ENCODE data around the gene CBX1.

Gene CBX1

GRCh38 chr17:48025040-48025903 lies 76.0 kb downstream of the CBX1 start:
- H3K36me3 ChIP-seq = no peaks in the 10 kb centered on the region
- TF ChIP-seq, protein P1, sequence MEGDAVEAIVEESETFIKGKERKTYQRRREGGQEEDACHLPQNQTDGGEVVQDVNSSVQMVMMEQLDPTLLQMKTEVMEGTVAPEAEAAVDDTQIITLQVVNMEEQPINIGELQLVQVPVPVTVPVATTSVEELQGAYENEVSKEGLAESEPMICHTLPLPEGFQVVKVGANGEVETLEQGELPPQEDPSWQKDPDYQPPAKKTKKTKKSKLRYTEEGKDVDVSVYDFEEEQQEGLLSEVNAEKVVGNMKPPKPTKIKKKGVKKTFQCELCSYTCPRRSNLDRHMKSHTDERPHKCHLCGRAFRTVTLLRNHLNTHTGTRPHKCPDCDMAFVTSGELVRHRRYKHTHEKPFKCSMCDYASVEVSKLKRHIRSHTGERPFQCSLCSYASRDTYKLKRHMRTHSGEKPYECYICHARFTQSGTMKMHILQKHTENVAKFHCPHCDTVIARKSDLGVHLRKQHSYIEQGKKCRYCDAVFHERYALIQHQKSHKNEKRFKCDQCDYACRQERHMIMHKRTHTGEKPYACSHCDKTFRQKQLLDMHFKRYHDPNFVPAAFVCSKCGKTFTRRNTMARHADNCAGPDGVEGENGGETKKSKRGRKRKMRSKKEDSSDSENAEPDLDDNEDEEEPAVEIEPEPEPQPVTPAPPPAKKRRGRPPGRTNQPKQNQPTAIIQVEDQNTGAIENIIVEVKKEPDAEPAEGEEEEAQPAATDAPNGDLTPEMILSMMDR (IDR thresholded peaks at IDR 0.05) = peak; percentile 100
- peaks cover 77% of the 10 kb centered on the region for H3K27me3 ChIP-seq
- H3K4me3 ChIP-seq (ENCODE audit: low read depth in 1 of 2, low read length in 1 of 2) = peak overlapping the region; percentile 65 to 74
- H3K9me3 ChIP-seq = no peaks in the 10 kb centered on the region
- peaks cover 43 to 55% of the 10 kb centered on the region in 2 experiments for H3K4me1 ChIP-seq (ENCODE audit: control insufficient read depth in 1 of 2, insufficient read depth in 1 of 2, low read depth in 1 of 2, low read length in 1 of 2)
- H3K27ac ChIP-seq = peak overlapping the region; percentile 40

DNA sequence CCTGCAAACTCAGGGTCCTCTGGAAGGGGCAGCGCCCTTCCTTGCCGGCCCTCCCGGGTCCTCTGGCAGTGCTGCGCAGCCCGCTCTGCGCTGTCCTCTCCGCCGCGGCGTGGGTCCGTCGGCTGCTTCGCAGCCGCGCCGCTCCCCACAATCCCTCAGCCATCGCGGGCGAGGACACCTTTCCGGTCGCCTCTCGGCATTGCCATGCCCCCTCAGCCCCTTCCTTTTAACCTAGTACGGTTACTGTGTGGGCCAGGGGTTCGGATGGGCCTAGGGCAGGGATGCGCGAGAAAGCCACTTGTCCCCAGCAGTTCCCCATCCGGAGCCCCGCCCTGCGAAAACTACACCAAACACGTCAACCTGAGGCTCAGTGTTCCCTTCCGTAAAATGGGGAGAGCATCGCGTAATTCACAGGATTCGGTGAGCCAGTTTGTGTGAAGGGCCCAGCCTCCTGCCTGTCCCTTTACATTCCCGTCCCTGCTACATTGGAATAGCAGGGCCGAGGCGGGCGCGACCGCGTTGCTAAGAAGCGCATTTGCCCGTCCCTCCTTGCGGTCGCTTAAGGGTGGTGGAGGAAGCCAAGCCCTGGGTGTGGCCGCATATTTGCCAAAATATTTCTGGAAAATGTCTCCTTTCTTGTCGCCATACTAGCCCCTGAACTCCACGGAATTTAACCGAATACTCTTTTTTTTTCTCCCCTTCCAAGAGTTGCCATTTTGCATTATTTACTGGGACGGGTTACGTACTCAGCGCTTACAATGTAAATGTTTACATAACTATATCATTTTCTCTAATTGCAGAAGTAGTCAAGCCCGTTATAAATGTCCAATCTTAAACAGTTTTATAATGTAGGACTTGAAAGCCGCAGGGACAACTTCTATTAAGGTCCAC lies 76.9 kb downstream of the CBX1 start:
- Histone ChIP-seq H3K4me1 (ENCODE audit: control insufficient read depth in 1 of 2, insufficient read depth in 1 of 2, low read depth in 1 of 2, low read length in 1 of 2) (peaks cover 43 to 55% of the 10 kb centered on the region in 2 experiments), H3K27ac (peak overlapping the region; percentile 40), H3K9me3 (no peaks in the 10 kb centered on the region), H3K36me3 (no peaks in the 10 kb centered on the region), H3K27me3 (peaks cover 75% of the 10 kb centered on the region), H3K4me3 (ENCODE audit: low read depth in 1 of 2, low read length in 1 of 2) (peak overlapping the region; percentile 65 to 74)
- TF ChIP-seq, protein P1 (IDR thresholded peaks at IDR 0.05) = no peak

- peak overlapping the region; percentile 65 to 74 for H3K4me3 ChIP-seq (ENCODE audit: low read depth in 1 of 2, low read length in 1 of 2)
- H3K27me3 ChIP-seq = peaks cover 75% of the 10 kb centered on the region
- no peaks in the 10 kb centered on the region for H3K9me3 ChIP-seq
- H3K4me1 ChIP-seq (ENCODE audit: control insufficient read depth in 1 of 2, insufficient read depth in 1 of 2, low read depth in 1 of 2, low read length in 1 of 2) = peaks cover 43 to 55% of the 10 kb centered on the region in 2 experiments
- H3K27ac ChIP-seq = peak overlapping the region; percentile 37
- H3K36me3 ChIP-seq = no peaks in the 10 kb centered on the region
- TF ChIP-seq, protein P1 (IDR thresholded peaks at IDR 0.05) = no peak
These were observed 77.7 kb downstream of the CBX1 start for GRCh38 chr17:48023400-48024148.

- peaks cover 76% of the 10 kb centered on the region for H3K27me3 ChIP-seq
- no peak overlapping the region for H3K4me3 ChIP-seq (ENCODE audit: low read depth in 1 of 2, low read length in 1 of 2)
- H3K27ac ChIP-seq = no peak overlapping the region
- H3K36me3 ChIP-seq = no peaks in the 10 kb centered on the region
- peaks cover 43 to 55% of the 10 kb centered on the region in 2 experiments for H3K4me1 ChIP-seq (ENCODE audit: control insufficient read depth in 1 of 2, insufficient read depth in 1 of 2, low read depth in 1 of 2, low read length in 1 of 2)
- H3K9me3 ChIP-seq = no peaks in the 10 kb centered on the region
- TF ChIP-seq, protein P1 (IDR thresholded peaks at IDR 0.05) = no peak
These were observed 78.4 kb downstream of the CBX1 start for GRCh38 chr17:48022901-48023300.

DNA sequence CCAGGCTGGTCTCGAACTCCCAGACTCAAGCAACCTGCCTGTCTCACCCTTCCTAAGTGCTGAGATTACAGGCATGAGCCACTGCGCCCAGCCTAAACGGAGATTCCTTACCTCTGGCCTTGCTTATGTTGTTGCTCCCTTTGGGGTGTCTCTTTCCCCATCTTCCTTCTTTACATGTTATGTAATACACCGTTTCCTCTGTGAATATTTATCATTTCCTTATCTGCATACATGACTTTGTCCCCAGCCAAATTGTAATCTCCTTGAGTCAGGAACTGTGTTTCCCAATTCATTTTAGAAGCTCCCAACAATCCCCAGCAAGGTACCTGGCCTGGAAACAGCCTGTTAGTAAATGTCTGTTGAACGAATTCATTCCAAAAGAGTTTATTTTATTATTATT lies 79.3 kb downstream of the CBX1 start:
- Histone ChIP-seq H3K9me3 (no peaks in the 10 kb centered on the region), H3K36me3 (no peaks in the 10 kb centered on the region), H3K4me1 (ENCODE audit: control insufficient read depth in 1 of 2, insufficient read depth in 1 of 2, low read depth in 1 of 2, low read length in 1 of 2) (peaks cover 43 to 55% of the 10 kb centered on the region in 2 experiments), H3K4me3 (ENCODE audit: low read depth in 1 of 2, low read length in 1 of 2) (no peak overlapping the region), H3K27me3 (peaks cover 70% of the 10 kb centered on the region), H3K27ac (peak overlapping the region; percentile 5)
- TF ChIP-seq, protein P1 (IDR thresholded peaks at IDR 0.05) = no peak
